Thyroid gland (tissue), 4 donors: ENCODE measurements around the gene CPTP.

Experiments
- CTCF ChIP-seq, 6 experiments: fragments of 200-600 bp in 3 of 6; fragments of 450-650 bp in 3 of 6; sonication (generic) in 3 of 6; IDR thresholded peaks; one replicate each; pipeline ENCODE4 v1.5.1; 2016 to 2019; ENCODE audit warnings: antibody characterized with exemption in 6 of 6, mild to moderate bottlenecking in 2 of 6, inconsistent platforms in 1 of 6, moderate library complexity in 1 of 6
- POLR2A ChIP-seq, 2 donors: fragments of 450-650 bp; IDR thresholded peaks; one replicate each; pipeline ENCODE4 v1.6.1; 2017; ENCODE audit warnings: antibody characterized with exemption in 2 of 2, mild to moderate bottlenecking in 2 of 2, moderate library complexity in 1 of 2

GRCh38 chr1:1291548-1292441, 32.8 kb upstream of the CPTP start:
- TF ChIP-seq CTCF (IDR thresholded peaks at IDR 0.05) (peak; percentile 35 to 88 (median 73)), POLR2A (IDR thresholded peaks at IDR 0.05) (no peak)
